Testis (tissue), 2 donors: Measurements from ENCODE around the gene NANS.

Experiments
- POLR2A ChIP-seq: fragments of 450-650 bp; IDR thresholded peaks from one replicate; pipeline ENCODE4 v1.6.1; 2017; ENCODE audit warnings: antibody characterized with exemption, mild to moderate bottlenecking, moderate library complexity
- TF ChIP-seq, protein P1 (sequence below), 3 experiments: fragments of 450-650 bp in 2 of 3; fragments of 200-600 bp in 1 of 3; sonication (generic) in 1 of 3; IDR thresholded peaks; one replicate each; pipeline ENCODE4 v1.5.1; 2016 to 2019; ENCODE audit warnings: antibody characterized with exemption in 3 of 3, mild to moderate bottlenecking in 2 of 3, moderate library complexity in 1 of 3

DNA sequence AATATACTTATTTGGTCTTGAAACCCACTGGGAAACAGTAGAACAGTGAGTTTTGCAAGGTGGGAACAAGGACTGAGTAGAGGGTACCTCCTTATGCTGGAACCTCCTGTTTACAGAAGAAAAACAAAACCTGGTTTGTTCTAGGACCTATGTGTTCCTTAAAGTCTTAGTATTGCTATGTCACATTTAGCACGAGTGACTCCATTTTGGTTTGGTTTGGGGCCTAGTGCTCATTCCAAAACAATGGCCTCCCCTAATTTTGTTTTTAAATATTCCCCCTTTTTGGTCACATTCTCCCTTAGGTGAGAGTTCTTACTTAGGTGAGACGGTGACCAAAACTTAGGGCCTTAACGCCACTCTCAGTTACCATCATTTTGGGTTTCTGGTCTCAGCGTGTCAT lies 6.2 kb upstream of the NANS start:
- TF ChIP-seq, protein P1, sequence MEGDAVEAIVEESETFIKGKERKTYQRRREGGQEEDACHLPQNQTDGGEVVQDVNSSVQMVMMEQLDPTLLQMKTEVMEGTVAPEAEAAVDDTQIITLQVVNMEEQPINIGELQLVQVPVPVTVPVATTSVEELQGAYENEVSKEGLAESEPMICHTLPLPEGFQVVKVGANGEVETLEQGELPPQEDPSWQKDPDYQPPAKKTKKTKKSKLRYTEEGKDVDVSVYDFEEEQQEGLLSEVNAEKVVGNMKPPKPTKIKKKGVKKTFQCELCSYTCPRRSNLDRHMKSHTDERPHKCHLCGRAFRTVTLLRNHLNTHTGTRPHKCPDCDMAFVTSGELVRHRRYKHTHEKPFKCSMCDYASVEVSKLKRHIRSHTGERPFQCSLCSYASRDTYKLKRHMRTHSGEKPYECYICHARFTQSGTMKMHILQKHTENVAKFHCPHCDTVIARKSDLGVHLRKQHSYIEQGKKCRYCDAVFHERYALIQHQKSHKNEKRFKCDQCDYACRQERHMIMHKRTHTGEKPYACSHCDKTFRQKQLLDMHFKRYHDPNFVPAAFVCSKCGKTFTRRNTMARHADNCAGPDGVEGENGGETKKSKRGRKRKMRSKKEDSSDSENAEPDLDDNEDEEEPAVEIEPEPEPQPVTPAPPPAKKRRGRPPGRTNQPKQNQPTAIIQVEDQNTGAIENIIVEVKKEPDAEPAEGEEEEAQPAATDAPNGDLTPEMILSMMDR (IDR thresholded peaks at IDR 0.05) = no peak
- TF ChIP-seq POLR2A = no peak
